MG63 (cell line): ENCODE data around the gene GRIK4. TPM values are rescaled to one million over a fixed set of nuclear protein-coding genes. Genes with fewer than 3 reads are reported as not detected.

Experiments
- DNase-seq: peaks from one replicate; pipeline ENCODE4 v3.0.0-alpha.2; 2020
- H3K27me3 ChIP-seq: fragments of 250-450 bp; sonication (Bioruptor Pico); 2 replicates; pipeline ENCODE4 v1.5.1; 2020; ENCODE audit warnings: mild to moderate bottlenecking, moderate library complexity
- H3K36me3 ChIP-seq: fragments of 250-450 bp; sonication (Bioruptor Pico); 2 replicates; pipeline ENCODE4 v1.5.1; 2020; ENCODE audit warnings: mild to moderate bottlenecking, moderate library complexity
- H3K4me3 ChIP-seq: fragments of 250-450 bp; sonication (Bioruptor Pico); 2 replicates; pipeline ENCODE4 v1.5.1; 2020; ENCODE audit warnings: mild to moderate bottlenecking, moderate library complexity
- H3K9me3 ChIP-seq: fragments of 250-450 bp; sonication (Bioruptor Pico); 2 replicates; pipeline ENCODE4 v1.5.1; 2020; ENCODE audit warnings: mild to moderate bottlenecking, moderate library complexity
- total RNA-seq: library from RNA; depleted of rRNA; stranded (reverse); fragments of >200 nt; shearing (Covaris generic); gene quantifications from 2 replicates; pipeline ENCODE4 v1.2.3, GENCODE V29; 2014; ENCODE audit warnings: low replicate concordance

GRIK4 gene
- total RNA-seq, 1 experiment from 2014 or later: not detected

DNA sequence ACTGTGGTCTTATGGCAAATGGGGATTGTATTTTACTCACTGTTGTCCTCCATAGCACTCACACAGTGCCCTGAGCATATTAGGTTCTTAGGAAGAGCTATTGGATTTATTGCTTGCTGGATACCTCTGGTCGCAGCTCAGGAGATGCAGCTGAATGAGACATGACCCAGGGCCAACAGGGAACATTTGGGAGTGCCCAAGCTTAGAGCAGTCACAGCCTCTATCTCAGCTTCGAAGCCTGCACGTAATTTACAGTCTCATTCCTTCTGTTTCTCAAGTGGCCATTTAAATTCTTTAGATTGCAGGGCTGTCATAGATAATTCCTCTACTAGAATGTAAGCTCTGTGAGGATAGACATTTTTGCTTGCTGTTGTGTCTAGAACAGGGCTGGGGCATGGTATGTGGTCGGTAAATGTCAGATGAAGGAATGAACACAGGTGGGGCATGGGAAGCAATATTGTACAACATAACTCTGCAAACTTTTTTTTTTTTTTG is 192.8 kb downstream of the GRIK4 start:
- Histone ChIP-seq H3K36me3 (no peaks in the 10 kb centered on the region), H3K27me3 (no peaks in the 10 kb centered on the region), H3K9me3 (peaks cover 2% of the 10 kb centered on the region; the same call in 1 of the 2 replicates), H3K4me3 (no peak overlapping the region)
- DNase-seq: no peak

GRCh38 chr11:120706257-120706656 is 194.7 kb downstream of the GRIK4 start:
- H3K27me3 ChIP-seq: no peaks in the 10 kb centered on the region
- H3K36me3 ChIP-seq: no peaks in the 10 kb centered on the region
- H3K9me3 ChIP-seq: peaks cover 2% of the 10 kb centered on the region; the same call in 1 of the 2 replicates
- DNase-seq: no peak
- no peak overlapping the region for H3K4me3 ChIP-seq

GRCh38 chr11:120707098-120707497 is 195.6 kb downstream of the GRIK4 start:
- H3K9me3 ChIP-seq: peaks cover 2% of the 10 kb centered on the region; the same call in 1 of the 2 replicates
- H3K36me3 ChIP-seq: no peaks in the 10 kb centered on the region
- DNase-seq: no peak
- no peak overlapping the region for H3K4me3 ChIP-seq
- H3K27me3 ChIP-seq: no peaks in the 10 kb centered on the region

GRCh38 chr11:120707663-120708062 is 196.1 kb downstream of the GRIK4 start:
- Histone ChIP-seq H3K27me3 (no peaks in the 10 kb centered on the region), H3K9me3 (peaks cover 2% of the 10 kb centered on the region; the same call in 1 of the 2 replicates)
- no peak for DNase-seq

GRCh38 chr11:120708511-120709183 is 197.1 kb downstream of the GRIK4 start:
- peaks cover 2% of the 10 kb centered on the region; the same call in 1 of the 2 replicates for H3K9me3 ChIP-seq
- no peaks in the 10 kb centered on the region for H3K27me3 ChIP-seq
- no peak overlapping the region for H3K4me3 ChIP-seq
- no peaks in the 10 kb centered on the region for H3K36me3 ChIP-seq
- no peak for DNase-seq

More at GRCh38 chr11:120707663-120708062, 196.1 kb downstream of the GRIK4 start:
- Histone ChIP-seq H3K36me3 (no peaks in the 10 kb centered on the region), H3K4me3 (no peak overlapping the region)

- Histone ChIP-seq H3K36me3 (no peaks in the 10 kb centered on the region), H3K27me3 (no peaks in the 10 kb centered on the region), H3K4me3 (no peak overlapping the region), H3K9me3 (peaks cover under 1% of the 10 kb centered on the region; the same call in 1 of the 2 replicates)
- DNase-seq: no peak
These were observed 198.3 kb downstream of the GRIK4 start for GRCh38 chr11:120709808-120710207.

DNA sequence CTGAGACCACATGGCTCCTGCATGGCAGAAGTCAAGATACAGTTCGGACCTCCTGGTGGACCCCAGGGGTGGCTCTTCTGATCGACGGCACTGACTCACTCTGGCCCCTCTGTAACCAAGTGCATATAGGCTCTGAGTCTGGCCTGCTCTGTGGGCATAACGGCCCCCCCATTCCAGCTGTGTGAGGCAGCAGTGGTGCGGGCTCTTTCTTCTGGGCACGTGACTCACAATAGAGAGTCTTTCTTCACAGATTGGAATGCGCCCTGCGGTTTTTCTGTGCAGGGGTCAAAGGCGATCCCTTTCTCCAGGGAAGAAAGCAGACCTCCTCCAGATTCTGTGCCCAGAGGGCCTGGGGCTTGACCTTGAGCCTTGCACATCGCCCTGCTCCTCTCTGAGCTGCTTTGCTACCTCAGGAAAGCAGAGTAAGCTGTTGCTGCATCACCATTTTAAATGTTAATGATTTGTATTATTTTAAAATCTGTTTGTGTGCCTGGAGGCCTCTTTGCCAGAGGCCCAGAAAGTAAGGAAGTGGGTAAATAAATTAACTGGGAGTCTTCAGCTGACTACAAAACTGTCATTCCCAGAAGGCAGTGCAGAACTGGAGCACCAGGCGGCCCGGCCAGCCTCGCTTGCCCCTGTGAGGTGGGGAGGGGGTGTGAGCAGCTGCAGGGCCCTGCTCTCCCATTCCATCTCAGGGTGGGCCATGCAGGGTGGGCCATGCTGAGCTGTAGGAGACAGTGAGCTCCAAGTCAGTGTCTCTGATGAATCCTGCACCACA is 199.0 kb downstream of the GRIK4 start:
- no peaks in the 10 kb centered on the region; the same call in 1 of the 2 replicates for H3K9me3 ChIP-seq
- DNase-seq: peak; percentile 89
- H3K36me3 ChIP-seq: no peaks in the 10 kb centered on the region
- no peaks in the 10 kb centered on the region for H3K27me3 ChIP-seq
- H3K4me3 ChIP-seq: no peak overlapping the region

DNA sequence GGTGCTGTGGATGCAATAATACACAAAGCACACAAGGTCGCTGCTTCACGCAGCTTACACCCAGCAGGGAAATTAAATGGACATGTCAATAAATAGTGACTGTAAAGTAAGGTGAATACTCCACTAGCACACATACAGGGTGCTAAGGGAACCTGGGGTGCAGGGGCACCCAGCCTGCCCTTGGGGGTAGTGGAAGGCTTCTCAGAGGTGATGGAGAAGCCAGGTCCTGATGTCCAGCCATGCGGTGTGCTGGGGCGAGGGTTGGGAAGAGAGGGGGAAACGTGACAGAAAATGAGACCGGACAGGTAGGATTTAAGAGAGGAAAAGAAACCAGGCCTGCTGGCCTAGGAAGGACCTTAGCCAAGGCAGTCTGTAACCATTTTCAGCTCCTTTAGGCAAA is 200.5 kb downstream of the GRIK4 start:
- DNase-seq: no peak
- H3K9me3 ChIP-seq: no peaks in the 10 kb centered on the region; the same call in 1 of the 2 replicates
- H3K27me3 ChIP-seq: no peaks in the 10 kb centered on the region
- no peaks in the 10 kb centered on the region for H3K36me3 ChIP-seq
- H3K4me3 ChIP-seq: no peak overlapping the region

DNA sequence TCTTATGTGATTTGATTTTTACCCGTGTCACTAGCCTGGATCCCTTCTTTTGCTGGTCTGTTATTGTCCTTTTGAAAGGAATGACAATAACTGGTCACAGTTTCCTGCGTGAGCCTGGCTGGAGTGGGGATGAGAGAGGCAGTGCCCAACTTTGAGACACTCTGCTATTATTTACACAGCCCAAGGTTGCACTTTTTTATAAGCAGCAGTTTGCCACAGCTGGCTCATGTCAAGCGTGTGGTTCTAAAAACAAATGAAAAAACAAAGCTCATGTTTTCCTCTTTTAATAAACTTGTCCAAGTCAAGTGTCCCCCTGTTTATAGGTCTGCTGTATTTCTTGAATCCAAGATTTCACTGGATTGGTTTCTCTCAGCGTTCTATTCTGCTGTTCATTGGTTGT is 201.3 kb downstream of the GRIK4 start:
- Histone ChIP-seq H3K9me3 (no peaks in the 10 kb centered on the region; the same call in 1 of the 2 replicates), H3K27me3 (no peaks in the 10 kb centered on the region), H3K4me3 (no peak overlapping the region), H3K36me3 (no peaks in the 10 kb centered on the region)
- no peak for DNase-seq

GRCh38 chr11:120713296-120713695 is 201.7 kb downstream of the GRIK4 start:
- Histone ChIP-seq H3K9me3 (no peaks in the 10 kb centered on the region), H3K4me3 (no peak overlapping the region), H3K36me3 (no peaks in the 10 kb centered on the region), H3K27me3 (no peaks in the 10 kb centered on the region)
- no peak for DNase-seq

- no peak overlapping the region for H3K4me3 ChIP-seq
- DNase-seq: no peak
- H3K27me3 ChIP-seq: no peaks in the 10 kb centered on the region
- H3K36me3 ChIP-seq: no peaks in the 10 kb centered on the region
- no peaks in the 10 kb centered on the region for H3K9me3 ChIP-seq
These were observed 202.9 kb downstream of the GRIK4 start for GRCh38 chr11:120714438-120714837.

DNA sequence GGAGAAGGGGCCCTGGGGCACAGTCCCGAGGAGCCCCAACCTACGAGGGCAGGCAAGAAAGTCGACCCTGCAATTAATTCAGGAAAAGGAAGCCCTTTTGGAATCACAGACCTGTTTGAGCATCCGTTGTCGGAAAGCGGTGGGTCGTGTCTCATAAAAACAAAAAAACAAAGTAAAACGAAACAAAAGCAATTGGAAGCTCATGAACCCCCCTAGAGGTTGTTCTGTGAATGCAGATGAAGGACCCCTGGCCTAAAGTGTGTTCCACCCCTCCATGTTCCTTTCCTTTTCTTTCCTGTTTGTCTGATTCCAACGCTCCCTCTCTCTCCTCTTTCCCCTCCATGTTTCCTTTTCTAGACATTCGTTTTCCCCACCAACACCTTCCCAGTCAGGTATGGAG is 203.7 kb downstream of the GRIK4 start:
- H3K4me3 ChIP-seq: no peak overlapping the region
- H3K27me3 ChIP-seq: no peaks in the 10 kb centered on the region
- H3K9me3 ChIP-seq: no peaks in the 10 kb centered on the region
- H3K36me3 ChIP-seq: no peaks in the 10 kb centered on the region
- no peak for DNase-seq

- Histone ChIP-seq H3K9me3 (no peaks in the 10 kb centered on the region), H3K36me3 (no peaks in the 10 kb centered on the region), H3K27me3 (no peaks in the 10 kb centered on the region), H3K4me3 (no peak overlapping the region)
- no peak for DNase-seq
These were observed 205.5 kb downstream of the GRIK4 start for GRCh38 chr11:120717042-120717441.

DNA sequence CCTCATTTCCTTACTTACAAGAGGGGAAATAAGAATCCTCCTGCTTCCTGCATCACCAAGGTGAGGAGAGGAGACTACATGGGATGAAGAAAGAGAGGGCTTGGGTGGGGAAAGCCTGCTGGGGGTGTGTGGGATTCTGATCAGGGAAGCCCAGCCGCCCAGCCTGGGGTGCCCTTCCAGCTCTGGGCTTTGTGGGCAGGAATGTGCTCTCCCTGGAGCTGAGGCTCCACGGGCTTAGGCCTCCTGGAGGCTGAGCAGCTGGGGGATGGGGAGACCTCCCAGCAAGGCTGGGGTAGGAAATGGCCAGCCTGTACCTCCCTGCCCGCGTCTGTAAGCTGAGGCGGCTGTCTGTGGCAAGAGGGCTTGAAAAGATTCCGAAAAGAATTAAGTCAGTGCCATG is 206.1 kb downstream of the GRIK4 start:
- Histone ChIP-seq H3K36me3 (no peaks in the 10 kb centered on the region), H3K9me3 (no peaks in the 10 kb centered on the region), H3K27me3 (no peaks in the 10 kb centered on the region), H3K4me3 (no peak overlapping the region)
- DNase-seq: no peak

- H3K27me3 ChIP-seq: no peaks in the 10 kb centered on the region
- no peaks in the 10 kb centered on the region for H3K9me3 ChIP-seq
- H3K36me3 ChIP-seq: no peaks in the 10 kb centered on the region
- DNase-seq: no peak
- H3K4me3 ChIP-seq: no peak overlapping the region
These were observed 206.6 kb downstream of the GRIK4 start for GRCh38 chr11:120718171-120718570.

DNA sequence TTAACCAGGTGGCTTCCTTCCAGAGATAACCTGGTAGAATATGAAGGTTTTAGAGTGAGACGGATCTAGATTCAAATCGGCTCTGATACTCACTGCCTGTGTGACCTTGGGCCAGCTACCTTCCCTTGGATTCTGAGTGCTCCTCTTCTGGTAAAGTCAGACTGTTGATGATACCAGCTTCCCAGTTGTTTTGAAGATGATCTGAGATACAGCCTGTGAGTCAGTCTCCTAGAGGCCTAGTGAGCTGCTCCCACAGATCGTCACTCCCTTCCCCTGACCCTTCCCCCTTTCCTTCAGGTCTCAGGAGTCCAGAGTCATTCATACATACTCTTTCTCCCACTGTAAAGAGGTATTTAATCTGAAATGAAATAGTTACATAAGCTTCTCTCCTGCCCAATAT is 207.8 kb downstream of the GRIK4 start:
- Histone ChIP-seq H3K4me3 (no peak overlapping the region), H3K36me3 (no peaks in the 10 kb centered on the region), H3K9me3 (no peaks in the 10 kb centered on the region), H3K27me3 (no peaks in the 10 kb centered on the region)
- DNase-seq: no peak

DNA sequence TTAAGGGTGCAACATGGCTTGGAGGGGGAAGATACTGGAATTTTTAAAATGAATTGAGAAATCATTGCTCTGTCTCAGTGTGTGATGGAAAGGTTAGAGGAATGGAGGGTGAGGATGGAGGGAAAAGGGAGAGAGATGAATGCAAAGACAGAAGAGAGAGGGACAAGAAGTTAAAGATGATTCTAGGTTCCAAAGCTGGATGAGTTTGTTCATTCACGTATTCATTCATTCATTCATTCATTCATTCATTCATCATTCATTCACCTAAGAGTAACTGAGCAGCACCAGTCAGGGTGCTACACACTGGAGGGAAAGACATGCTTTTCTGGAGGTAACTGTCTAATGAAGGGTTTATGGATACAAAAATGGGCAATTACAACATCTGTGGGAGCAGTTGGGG is 209.2 kb downstream of the GRIK4 start:
- H3K36me3 ChIP-seq: no peaks in the 10 kb centered on the region
- no peak for DNase-seq
- no peaks in the 10 kb centered on the region for H3K27me3 ChIP-seq
- no peaks in the 10 kb centered on the region for H3K9me3 ChIP-seq
- H3K4me3 ChIP-seq: no peak overlapping the region
